HepG2 (cell line): ENCODE measurements around the gene ADGRG6. TPM values are rescaled to one million over a fixed set of nuclear protein-coding genes. Genes with fewer than 3 reads are reported as not detected.

Experiments used
- KDM3A ChIP-seq: IDR thresholded peaks from 2 replicates; pipeline ENCODE4 v1.6.1; 2018; ENCODE audit warnings: low read depth, missing compliant biosample characterization
- MAF1 ChIP-seq: sonication (generic); formaldehyde crosslinking; IDR thresholded peaks from 2 replicates; pipeline ENCODE4 v1.5.0; 2020; ENCODE audit warnings: missing genetic modification reagents, borderline replicate concordance
- NFKB2 ChIP-seq: sonication (generic); formaldehyde crosslinking; IDR thresholded peaks from 2 replicates; pipeline ENCODE4 v1.4.0; 2020; ENCODE audit warnings: missing genetic modification reagents, borderline replicate concordance
- POLR2A ChIP-seq, 2 experiments: IDR thresholded peaks; 2 replicates each; pipeline ENCODE4 v1.6.1; 2011; ENCODE audit warnings: low read depth in 2 of 2, low read length in 2 of 2, mild to moderate bottlenecking in 1 of 2, moderate library complexity in 1 of 2; ENCODE audit not compliant: insufficient read depth in 1 of 2
- TBX2 ChIP-seq: sonication (generic); formaldehyde crosslinking; IDR thresholded peaks from 2 replicates; pipeline ENCODE4 v1.5.0; 2020; ENCODE audit warnings: missing genetic modification reagents, mild to moderate bottlenecking, borderline replicate concordance
- TGIF2 ChIP-seq: IDR thresholded peaks from 2 replicates; pipeline ENCODE4 v1.6.1; 2016; ENCODE audit warnings: control low read depth, missing compliant biosample characterization
- XBP1 ChIP-seq: sonication (generic); formaldehyde crosslinking; IDR thresholded peaks from 2 replicates; pipeline ENCODE4 v1.5.0; 2020; ENCODE audit warnings: missing genetic modification reagents
- ZMYM2 ChIP-seq: sonication (generic); formaldehyde crosslinking; IDR thresholded peaks from 2 replicates; pipeline ENCODE4 v1.8.0; 2022; ENCODE audit warnings: mild to moderate bottlenecking, missing genetic modification reagents
- ZNF556 ChIP-seq: sonication (generic); formaldehyde crosslinking; IDR thresholded peaks from 2 replicates; pipeline ENCODE4 v1.4.0; 2020; ENCODE audit warnings: mild to moderate bottlenecking, missing genetic modification reagents, borderline replicate concordance
- polyA plus RNA-seq, 8 experiments: library from polyadenylated mRNA; depleted of rRNA in 3 of 8; stranded (reverse) in 7 of 8; unstranded in 1 of 8; fragments of >200 nt; fragmentation: Illumina TruSeq in 4 of 8; extraction: Trizol in 4 of 8; gene quantifications; 2 replicates each; pipeline versions ENCODE4 v1.2.1 to v1.2.3, GENCODE V29; 2011 to 2016; ENCODE audit warnings: low read depth in 4 of 8, missing spikeins in 1 of 8, mixed read lengths in 1 of 8; ENCODE audit not compliant: insufficient read depth in 1 of 8
- total RNA-seq, 5 experiments: library from RNA; depleted of rRNA; stranded (reverse); fragments of >200 nt; fragmentation: Illumina TruSeq; extraction: Trizol; gene quantifications; 2 replicates each; pipeline ENCODE4 v1.2.3, GENCODE V29; 2016; ENCODE audit warnings: low read depth in 1 of 5
- TF ChIP-seq, protein P1 (sequence below): sonication (generic); formaldehyde crosslinking; IDR thresholded peaks from 2 replicates; pipeline ENCODE4 v1.4.0; 2020; ENCODE audit warnings: missing genetic modification reagents
- TF ChIP-seq, protein P2 (sequence below): sonication (generic); formaldehyde crosslinking; IDR thresholded peaks from 2 replicates; pipeline ENCODE4 v1.4.0; 2020; ENCODE audit warnings: missing genetic modification reagents, borderline replicate concordance
- TF ChIP-seq, protein P3 (sequence below): sonication (generic); formaldehyde crosslinking; conservative IDR thresholded peaks from 2 replicates; pipeline ENCODE4 v1.4.0; 2020; ENCODE audit warnings: missing genetic modification reagents
- TF ChIP-seq, protein P4 (sequence below): IDR thresholded peaks from 2 replicates; pipeline ENCODE4 v1.6.1; 2018; ENCODE audit warnings: missing genetic modification reagents, mild to moderate bottlenecking, missing compliant biosample characterization
- TF ChIP-seq, protein P5 (sequence below): sonication (generic); formaldehyde crosslinking; IDR thresholded peaks from 2 replicates; pipeline ENCODE4 v1.5.1; 2020; ENCODE audit warnings: missing genetic modification reagents, mild to moderate bottlenecking, borderline replicate concordance

ADGRG6 gene
- total and polyA plus RNA-seq, 2 of the 13 experiments (the other 11 are each of a cell fraction or from before 2014, with no cell fraction given), result 129 to 249 TPM

DNA sequence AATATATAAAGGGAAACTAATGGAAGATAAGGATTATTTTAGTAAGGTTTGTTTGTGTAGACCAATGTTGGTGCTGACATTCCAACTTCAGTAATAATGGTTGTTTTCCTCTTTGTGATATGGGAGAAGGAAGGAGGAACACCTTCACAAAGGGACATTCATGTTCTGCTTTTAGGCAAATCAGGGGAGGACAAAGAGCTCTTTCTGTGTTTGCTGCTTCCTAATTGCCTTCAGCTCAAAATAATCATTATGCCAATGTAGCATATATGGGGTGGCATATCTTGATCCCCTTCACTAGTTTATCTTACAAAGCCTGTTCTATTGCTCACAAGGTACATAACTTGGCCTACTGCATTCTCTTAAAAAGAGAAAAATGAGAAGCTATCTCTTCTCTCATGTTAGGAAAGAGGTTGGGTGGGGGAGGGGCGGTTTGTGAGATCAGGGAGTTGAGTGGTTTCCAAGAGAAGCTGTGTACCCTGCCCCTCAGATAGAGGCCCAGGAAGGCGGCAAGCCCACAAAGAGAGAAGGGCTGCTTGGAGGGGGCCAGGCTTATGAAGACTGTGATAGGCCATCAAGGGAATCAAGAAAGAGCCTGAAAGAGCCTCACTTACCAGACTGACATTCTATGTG is 4.7 kb upstream of the ADGRG6 start (continued):
- TF ChIP-seq, protein P1, sequence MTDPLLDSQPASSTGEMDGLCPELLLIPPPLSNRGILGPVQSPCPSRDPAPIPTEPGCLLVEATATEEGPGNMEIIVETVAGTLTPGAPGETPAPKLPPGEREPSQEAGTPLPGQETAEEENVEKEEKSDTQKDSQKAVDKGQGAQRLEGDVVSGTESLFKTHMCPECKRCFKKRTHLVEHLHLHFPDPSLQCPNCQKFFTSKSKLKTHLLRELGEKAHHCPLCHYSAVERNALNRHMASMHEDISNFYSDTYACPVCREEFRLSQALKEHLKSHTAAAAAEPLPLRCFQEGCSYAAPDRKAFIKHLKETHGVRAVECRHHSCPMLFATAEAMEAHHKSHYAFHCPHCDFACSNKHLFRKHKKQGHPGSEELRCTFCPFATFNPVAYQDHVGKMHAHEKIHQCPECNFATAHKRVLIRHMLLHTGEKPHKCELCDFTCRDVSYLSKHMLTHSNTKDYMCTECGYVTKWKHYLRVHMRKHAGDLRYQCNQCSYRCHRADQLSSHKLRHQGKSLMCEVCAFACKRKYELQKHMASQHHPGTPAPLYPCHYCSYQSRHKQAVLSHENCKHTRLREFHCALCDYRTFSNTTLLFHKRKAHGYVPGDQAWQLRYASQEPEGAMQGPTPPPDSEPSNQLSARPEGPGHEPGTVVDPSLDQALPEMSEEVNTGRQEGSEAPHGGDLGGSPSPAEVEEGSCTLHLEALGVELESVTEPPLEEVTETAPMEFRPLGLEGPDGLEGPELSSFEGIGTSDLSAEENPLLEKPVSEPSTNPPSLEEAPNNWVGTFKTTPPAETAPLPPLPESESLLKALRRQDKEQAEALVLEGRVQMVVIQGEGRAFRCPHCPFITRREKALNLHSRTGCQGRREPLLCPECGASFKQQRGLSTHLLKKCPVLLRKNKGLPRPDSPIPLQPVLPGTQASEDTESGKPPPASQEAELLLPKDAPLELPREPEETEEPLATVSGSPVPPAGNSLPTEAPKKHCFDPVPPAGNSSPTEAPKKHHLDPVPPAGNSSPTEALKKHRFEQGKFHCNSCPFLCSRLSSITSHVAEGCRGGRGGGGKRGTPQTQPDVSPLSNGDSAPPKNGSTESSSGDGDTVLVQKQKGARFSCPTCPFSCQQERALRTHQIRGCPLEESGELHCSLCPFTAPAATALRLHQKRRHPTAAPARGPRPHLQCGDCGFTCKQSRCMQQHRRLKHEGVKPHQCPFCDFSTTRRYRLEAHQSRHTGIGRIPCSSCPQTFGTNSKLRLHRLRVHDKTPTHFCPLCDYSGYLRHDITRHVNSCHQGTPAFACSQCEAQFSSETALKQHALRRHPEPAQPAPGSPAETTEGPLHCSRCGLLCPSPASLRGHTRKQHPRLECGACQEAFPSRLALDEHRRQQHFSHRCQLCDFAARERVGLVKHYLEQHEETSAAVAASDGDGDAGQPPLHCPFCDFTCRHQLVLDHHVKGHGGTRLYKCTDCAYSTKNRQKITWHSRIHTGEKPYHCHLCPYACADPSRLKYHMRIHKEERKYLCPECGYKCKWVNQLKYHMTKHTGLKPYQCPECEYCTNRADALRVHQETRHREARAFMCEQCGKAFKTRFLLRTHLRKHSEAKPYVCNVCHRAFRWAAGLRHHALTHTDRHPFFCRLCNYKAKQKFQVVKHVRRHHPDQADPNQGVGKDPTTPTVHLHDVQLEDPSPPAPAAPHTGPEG (CRISPR knock-in tag), result no peak
- TF ChIP-seq, protein P2, sequence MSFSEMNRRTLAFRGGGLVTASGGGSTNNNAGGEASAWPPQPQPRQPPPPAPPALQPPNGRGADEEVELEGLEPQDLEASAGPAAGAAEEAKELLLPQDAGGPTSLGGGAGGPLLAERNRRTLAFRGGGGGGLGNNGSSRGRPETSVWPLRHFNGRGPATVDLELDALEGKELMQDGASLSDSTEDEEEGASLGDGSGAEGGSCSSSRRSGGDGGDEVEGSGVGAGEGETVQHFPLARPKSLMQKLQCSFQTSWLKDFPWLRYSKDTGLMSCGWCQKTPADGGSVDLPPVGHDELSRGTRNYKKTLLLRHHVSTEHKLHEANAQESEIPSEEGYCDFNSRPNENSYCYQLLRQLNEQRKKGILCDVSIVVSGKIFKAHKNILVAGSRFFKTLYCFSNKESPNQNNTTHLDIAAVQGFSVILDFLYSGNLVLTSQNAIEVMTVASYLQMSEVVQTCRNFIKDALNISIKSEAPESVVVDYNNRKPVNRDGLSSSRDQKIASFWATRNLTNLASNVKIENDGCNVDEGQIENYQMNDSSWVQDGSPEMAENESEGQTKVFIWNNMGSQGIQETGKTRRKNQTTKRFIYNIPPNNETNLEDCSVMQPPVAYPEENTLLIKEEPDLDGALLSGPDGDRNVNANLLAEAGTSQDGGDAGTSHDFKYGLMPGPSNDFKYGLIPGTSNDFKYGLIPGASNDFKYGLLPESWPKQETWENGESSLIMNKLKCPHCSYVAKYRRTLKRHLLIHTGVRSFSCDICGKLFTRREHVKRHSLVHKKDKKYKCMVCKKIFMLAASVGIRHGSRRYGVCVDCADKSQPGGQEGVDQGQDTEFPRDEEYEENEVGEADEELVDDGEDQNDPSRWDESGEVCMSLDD (CRISPR knock-in tag), result no peak; the same call in 1 of the 2 replicates
- no peak for TF ChIP-seq XBP1 (CRISPR knock-in tag)
- TF ChIP-seq TGIF2 (CRISPR knock-in tag), result peak; percentile 43; the same call in 1 of the 2 replicates
- no peak for TF ChIP-seq NFKB2 (CRISPR knock-in tag)
- 0 out of 2 replicates have a peak, but pooled peaks have one; percentile 21 for TF ChIP-seq KDM3A (CRISPR knock-in tag)
- TF ChIP-seq, protein P3, sequence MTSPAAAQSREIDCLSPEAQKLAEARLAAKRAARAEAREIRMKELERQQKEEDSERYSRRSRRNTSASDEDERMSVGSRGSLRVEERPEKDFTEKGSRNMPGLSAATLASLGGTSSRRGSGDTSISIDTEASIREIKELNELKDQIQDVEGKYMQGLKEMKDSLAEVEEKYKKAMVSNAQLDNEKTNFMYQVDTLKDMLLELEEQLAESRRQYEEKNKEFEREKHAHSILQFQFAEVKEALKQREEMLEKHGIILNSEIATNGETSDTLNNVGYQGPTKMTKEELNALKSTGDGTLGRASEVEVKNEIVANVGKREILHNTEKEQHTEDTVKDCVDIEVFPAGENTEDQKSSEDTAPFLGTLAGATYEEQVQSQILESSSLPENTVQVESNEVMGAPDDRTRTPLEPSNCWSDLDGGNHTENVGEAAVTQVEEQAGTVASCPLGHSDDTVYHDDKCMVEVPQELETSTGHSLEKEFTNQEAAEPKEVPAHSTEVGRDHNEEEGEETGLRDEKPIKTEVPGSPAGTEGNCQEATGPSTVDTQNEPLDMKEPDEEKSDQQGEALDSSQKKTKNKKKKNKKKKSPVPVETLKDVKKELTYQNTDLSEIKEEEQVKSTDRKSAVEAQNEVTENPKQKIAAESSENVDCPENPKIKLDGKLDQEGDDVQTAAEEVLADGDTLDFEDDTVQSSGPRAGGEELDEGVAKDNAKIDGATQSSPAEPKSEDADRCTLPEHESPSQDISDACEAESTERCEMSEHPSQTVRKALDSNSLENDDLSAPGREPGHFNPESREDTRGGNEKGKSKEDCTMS (CRISPR knock-in tag), result no peak
- TF ChIP-seq TBX2 (CRISPR knock-in tag), result peak; percentile 72
- TF ChIP-seq POLR2A (IDR thresholded peaks at IDR 0.05; ENCODE audit: insufficient read depth in 1 of 2, low read depth in 2 of 2, low read length in 2 of 2), result no peak
- TF ChIP-seq, protein P4, sequence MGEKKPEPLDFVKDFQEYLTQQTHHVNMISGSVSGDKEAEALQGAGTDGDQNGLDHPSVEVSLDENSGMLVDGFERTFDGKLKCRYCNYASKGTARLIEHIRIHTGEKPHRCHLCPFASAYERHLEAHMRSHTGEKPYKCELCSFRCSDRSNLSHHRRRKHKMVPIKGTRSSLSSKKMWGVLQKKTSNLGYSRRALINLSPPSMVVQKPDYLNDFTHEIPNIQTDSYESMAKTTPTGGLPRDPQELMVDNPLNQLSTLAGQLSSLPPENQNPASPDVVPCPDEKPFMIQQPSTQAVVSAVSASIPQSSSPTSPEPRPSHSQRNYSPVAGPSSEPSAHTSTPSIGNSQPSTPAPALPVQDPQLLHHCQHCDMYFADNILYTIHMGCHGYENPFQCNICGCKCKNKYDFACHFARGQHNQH (CRISPR knock-in tag), result peak; percentile 71
- TF ChIP-seq, protein P5, sequence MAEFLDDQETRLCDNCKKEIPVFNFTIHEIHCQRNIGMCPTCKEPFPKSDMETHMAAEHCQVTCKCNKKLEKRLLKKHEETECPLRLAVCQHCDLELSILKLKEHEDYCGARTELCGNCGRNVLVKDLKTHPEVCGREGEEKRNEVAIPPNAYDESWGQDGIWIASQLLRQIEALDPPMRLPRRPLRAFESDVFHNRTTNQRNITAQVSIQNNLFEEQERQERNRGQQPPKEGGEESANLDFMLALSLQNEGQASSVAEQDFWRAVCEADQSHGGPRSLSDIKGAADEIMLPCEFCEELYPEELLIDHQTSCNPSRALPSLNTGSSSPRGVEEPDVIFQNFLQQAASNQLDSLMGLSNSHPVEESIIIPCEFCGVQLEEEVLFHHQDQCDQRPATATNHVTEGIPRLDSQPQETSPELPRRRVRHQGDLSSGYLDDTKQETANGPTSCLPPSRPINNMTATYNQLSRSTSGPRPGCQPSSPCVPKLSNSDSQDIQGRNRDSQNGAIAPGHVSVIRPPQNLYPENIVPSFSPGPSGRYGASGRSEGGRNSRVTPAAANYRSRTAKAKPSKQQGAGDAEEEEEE (CRISPR knock-in tag), result no peak
- peak; percentile 62; the same call in 1 of the 2 replicates for TF ChIP-seq ZMYM2 (CRISPR knock-in tag)
- TF ChIP-seq MAF1, result no peak
- no peak; the same call in 1 of the 2 replicates for TF ChIP-seq ZNF556 (CRISPR knock-in tag)
